ENCODE results near the gene C6orf136.

C6orf136 gene

DNA sequence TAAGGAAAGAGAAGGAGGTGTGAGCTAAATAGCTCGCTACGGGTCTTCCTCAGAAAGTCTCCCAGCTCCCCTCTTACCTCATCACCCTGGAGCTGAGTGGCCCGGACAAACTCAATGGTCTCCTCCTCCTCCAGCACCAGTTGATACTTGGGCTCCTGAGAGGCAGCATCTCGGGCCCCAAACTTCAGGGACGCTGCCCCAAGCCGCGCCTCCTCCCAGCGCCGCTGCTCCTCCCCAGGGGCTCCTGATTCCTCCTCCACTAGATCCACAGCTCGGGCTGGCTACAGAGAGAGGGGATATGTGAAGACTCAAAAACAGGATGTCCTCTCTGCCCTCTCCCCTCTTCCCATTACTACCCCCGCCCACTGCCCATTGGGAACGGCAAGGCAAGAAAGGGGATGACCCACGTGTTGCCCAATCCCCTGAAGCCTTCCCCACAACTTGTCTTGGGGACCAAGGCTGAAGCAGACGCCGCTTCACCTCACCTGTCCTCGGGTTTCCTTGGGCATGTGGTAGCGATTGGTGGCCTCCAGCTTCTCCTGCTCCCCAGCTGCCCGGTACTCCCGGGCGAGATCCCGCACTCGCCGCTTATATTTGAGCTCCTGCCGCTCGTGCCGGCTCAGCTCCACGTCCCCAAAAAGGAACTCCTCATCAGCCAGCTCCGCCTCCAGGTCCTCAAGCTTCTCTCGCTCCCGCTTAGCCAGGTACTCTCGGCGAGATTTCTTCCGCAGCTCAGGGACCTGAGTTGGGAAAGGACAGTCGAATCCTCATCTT lies 18.2 kb downstream of the C6orf136 start:
- no peak for DNase-seq

DNA sequence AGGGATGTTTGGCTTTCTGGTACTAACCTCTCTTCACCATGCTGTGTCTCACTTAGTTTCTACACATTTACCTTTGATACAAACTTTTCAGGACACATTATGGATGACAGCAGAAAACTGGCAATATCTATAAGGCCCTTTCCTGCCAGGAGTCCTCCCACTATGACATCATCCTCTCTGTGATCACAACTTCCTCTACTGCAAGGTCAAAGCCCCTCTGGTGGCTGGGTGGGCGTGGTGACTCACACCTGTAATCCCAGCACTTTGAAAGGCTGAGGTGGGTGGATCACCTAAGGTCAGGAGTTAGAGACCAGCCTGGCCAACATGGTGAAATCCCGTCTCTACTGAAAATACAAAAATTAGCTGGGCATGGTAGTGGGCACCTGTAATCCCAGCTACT lies 19.4 kb downstream of the C6orf136 start:
- DNase-seq: peak; percentile 70

DNA sequence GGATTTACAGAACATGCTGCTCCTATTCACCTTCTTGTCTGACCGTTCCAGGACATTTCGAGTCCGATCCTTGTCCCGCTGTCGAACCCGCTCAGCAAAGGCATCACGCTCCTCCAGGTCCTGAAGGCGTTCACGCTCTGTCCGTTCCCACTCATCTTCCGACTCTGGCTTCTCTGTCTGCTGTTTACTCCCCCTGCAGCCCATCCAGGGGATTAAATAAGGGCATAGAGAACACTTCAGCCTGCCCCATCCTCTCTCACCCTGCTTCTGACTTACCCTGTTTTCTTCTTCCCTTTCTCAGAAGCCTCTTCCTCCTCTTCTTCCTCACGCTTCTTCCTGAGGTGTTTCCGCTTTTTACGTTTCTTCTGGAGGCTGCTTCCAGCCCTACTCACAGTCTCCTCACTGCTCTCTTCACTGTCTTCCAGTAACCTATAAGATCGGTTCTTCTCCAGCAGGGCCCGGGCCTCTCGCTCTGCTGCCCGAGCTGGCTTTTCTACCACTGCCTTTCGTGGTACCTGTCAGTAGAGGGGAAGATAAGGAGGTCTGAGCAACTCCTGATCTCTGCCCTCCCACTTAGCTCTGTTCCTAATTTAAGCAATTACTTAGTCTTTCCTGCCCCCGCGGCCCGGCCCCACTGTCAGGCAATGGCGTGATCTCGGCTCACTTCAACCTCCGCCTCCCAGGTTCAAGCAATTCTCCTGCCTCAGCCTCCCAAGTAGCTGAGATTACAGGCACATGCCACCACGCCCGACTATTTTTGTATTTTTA lies 24.0 kb downstream of the C6orf136 start:
- no peak for DNase-seq

DNA sequence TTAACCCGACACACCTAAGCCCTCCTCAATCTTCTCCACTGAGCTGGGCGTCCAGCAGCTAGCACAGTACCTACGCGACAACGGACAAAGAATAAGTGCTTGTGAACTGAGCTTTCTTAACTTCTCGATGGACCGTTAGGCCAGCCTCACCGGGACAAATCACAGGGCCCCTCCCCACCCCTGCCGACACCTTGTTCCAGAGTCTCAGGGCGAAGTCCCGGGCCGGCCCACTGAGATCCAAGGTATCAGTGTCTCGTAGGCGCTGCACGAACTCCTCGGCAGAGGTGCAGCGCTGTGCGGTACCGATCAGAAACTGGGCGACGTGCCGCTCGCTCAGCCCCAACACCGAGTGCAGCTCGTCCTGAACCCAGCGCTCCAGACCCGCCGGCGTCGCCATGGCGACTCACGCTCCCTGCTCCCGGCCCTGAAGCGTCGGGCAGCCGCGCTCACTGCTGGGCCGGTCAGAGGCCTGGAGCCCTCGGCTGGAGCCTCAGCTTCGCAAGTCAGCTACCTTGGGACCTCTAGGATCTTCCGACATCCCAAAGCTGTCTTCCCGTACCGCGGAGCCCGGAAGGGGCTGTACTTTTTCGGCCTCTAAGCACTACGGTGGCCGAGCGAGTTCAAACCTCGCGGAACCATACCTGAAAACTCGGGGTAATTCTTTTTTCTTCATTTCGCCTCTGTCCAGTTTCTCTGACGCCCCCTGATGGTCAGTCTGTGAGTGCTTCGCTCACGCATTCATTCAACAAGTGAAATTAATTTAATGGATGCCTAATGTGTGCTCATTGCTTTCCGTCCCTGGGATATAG lies 25.7 kb downstream of the C6orf136 start, which contains the start of gene DHX16:
Gene DHX16 (minus strand): TSS at position 562 of the 809 bp plus-strand sequence. CDS start 165 bp downstream, at position 397.
- DNase-seq: peak; percentile 91

DNA sequence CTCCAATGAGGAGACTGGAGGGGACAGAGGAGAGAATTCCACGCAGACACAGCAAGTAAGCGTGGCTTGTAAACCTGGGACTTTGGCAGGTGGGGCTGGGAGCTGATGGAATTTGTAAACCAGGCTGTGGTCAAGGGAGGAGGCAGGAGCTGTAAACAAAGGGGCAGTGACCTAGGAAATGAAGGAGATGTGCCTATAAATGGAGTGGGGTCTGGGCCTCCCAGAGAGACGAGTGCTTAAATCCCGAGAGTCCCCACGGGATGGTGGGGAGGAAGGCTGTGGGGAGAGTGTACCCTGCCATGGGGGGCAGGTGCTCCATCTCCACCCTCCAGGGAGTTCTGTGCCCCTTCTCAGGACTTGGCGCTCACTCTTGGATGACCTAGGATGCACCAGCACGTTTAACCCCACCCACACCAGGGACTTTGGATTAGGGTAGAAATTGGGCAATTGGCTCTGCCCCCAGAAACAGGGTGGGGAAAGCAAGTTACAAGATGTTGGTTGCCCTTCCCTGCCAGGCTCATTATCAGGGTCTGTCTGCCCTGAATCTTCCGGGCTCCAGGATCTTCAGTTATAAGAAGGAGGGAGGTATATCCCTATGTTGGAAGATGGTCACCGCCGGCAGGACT lies 29.8 kb downstream of the C6orf136 start:
- DNase-seq: no peak

DNA sequence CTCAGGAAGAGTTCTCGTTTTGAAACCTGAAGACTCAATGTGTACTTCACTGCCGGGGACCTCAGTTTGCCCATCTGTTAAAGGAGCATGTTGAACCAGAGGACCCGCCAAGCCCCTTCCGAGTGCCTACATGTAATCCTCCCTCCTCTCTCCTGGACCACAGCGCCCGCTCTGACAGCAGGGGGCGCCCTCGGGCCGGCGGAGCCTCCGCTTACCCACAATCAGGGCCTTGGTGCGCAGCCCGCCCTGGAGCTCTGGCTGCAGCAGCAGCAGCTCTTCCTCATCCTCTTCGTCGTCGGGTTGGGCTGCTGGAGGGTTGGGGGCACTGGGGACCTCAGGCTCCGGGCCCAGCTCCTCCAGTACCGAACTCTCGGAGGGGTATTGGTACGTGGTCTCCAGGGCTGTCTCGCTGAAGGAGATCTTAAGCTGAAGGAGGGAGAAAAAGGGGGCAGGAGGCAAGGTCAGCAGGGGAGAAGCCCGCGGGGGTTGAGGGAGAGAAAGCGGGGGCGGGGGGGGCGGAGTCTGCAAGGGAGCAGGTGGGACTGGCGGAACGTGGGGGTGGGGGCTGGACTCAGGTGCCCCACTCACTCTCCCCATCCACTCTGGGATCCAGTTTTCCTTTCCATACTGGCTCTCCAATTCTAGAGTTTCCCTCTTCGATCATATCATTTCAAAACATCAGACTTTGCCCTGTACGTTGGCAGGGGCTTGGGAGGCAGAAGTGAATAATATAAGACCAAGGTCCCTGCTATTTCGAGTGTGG lies 32.2 kb downstream of the C6orf136 start:
- peak; percentile 95 for DNase-seq

DNA sequence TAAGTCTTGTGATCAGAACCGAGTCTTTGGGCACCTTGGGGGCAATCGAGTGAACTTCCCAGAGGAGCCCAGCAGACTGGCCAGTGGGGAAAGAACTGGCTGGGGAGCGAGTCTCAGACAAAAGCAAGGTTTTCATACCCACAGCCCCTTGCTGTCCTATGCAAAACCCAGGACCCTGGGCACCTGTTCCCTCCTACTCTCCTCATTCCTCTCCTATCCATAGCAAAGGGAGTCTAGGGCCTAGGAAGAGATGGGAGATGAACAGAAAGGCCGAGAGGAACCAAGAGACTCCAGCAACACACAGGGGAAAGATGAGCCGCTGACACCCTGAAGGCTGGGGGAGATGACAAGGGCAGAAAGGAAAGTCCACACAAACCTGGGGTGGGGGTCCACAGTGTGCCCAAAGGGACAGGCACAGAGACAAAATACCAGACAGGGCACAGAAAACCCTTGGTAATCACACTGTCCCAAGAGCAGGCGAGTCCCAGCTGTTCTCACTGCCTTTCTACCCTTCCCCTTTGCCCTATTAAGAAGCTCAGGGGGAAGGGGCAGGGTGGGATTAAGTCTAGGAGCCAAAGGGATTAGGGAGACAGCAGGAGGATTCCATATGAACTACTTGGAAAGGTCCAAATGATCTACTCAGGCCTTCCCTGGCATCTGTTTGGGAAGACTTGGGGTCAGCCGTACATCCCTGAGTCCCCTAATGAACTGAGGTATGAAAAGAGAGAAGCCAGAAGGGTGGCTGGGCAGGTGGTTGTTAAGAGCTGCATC lies 33.0 kb downstream of the C6orf136 start:
- DNase-seq: no peak

DNA sequence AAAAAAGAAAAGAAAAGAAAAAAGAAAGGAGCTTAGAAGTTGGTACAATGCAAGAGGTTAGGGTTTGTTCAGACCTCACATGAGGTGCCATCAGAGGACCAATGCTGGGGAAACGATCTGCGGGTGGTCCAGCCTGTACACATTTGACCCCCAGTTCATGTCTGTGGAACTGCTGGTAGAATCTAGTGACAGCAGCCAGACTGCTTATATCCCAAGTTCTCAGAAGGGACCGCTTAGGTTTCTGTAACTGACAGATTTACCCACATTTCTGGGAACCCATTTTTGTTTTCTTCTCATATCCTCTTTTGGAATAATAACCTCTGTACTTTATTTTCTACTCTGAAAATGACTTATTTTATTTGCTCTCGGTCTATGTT lies 34.8 kb downstream of the C6orf136 start:
- DNase-seq: no peak

DNA sequence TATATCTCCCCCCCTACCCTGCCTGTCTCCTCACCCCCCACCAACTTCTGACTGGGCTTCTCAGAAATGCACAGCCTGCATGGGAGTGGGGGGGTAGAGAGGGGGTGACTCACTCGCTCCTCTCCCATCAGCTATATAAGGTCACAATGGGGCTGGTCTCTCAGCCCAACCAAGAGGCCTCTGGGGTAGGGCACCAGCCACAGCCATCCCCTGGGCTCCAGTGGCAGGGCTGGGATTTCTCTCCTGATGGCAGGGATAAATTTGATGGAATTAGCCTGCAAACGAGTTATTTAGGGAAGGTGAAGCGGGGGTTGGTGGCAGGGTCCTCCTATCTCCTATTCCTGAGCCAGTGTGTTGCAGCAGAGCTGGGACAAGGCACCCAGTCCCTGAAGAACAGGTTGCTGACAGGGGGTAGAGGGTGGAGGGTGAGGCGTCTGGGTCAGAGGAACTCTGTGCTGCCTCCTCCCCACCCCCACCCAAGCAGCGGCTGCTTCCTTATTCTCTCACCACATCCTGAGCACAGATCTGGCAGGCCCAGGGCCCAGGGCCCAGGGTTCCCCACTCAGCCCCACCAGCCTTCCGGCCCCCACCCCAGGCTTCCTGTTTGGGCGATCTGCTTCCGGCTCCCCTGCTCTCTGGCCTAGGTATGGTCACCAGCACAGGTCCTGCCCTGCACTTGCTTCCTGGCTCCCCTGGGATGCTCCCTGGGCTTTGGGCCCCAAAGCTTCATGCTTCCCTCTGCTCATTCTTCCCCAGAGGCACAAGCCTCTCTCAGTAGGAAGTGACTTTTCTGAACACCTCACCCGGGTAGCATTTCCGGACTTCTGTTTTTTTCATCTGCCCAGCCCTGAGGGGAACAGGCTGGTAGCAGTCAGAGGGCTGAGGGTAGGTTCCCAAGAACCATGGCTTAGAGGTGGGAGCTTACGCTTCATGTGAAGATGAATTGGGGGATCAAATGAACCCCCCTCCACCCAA lies 35.5 kb downstream of the C6orf136 start:
- peak; percentile 86 for DNase-seq

DNA sequence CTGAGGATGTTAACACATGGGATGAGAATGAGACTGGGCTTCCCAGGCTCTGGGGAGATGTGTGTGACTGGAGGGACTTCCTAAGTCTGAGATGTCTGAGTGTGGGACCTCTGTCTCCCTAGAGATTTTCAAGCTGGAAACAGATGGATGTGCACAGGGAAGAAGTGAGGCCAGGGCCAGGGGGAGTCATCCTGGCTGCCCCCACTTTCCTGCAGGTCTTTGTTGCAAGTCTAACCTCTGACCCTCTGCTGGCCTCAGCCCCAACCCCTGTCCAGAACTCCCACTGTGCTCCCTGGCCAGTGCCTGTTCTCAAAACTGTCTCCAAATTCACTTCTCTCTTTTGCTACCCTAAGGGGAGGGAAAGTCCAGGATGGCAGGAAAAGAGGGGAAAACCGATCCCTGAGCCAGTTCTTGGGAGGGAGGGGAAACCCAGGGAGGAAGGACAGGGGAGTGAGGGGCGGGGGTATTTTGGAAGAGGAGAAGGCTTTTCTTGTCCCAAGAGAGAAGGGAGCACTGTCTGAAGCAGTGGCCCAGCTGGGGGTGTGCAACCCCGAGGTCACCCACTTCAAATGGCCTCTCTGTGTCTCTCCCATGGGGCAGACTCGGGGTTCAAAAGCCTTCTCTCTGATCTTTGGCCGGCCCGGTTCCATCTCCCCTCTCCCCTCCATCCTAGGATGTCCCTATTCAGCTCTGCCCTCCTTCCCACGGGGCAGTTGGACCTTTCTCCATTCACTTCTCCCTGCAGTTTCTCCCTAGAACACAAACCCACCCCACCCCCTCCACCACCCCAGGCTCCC lies 36.4 kb downstream of the C6orf136 start:
- no peak for DNase-seq

DNA sequence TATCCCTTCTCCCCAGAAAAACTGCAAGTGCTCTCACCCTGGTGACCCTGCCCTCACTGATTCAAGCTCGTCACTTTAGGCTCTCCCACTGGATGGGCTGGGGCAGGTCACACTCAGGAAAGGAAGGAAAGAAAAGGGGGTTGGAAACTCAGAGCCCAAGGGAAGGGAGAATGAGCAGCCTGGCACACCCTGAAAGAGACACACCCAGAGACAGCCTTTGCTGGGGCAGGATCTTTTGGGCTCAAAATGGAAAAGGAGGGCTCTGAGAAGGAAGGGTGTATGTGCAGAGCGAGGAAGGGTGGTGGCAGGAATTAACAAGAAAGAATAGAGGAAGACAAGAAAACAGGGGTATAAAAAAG lies 37.0 kb downstream of the C6orf136 start:
- no peak for DNase-seq

DNA sequence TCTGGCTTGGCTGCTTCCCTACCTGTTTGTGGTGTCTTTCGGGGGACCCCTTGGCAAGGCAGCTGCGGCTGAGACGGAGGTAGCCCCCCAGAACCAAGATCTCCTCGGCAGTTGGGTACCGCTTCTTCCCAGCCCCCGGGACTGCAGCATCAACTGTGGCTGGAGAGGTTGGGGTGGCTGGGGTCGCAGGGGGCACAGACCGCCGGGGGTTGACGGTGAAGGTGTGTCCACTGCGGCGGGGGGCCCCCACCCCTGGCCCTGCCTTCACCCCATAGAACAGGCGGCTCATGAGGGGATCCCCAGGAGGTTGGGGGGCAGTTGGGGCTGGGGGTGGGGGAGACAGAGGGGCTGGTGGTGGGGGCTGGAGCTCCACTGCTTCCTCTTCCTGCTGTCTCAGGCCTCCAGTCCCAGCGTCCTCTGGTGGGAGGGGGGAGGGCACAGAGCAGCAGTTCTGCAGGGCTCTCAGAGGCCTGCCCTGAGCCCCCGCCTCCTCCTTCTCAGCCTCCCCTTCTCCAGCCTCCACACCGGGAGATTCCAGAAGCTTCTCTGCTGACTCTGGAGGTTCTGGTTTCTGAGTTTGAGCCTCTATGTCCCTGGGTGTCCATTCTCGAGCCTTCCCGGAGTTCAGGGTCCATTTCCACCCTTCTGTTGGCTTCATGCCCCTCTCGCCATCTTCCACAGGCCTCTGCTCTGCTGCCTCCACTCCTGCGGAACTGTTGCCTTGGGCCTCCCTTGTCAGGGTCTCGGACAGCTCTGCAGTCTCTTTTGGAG lies 37.6 kb downstream of the C6orf136 start:
- DNase-seq: peak; percentile 51

DNA sequence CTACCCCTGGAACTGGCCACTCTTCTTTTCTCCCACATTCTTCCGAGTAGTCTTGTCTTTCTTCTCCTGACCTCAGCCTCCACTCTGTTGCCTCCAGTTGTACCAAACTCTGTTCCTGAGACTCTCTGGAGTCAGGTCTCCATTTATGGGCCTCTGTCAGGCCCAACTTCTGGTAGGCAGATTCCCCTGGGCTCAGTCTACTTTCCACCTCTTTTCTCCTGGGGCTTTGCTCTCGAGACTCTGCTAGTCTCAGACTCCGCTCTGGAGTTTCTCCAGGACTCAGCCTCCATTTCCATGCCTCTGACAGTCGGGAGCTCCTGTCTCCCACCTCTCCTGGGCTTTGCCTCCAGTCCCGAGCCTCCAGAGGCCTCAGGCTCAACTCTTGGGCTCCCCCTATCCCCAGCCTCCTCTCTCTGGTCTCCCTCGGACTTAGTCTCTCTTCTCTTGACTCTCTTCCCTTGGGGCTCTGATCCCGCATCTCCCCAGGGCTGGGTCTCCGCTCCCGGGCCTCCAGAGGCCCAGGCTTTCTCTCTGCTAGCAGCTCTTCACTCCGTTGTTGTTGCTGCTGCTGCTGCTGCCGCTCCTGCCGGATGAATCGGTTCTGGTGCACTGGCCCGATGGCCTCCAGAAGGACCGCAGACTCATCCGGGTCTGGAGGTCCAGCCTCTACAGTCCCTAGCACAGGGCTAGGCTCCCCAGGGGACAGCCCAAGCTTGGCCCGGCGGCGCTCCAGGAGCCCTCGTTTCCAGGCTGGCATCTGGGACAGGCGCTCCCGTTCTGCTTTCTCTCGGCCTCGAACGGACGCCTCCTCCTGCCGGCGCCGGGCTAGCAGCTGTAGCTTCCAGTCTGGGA lies 38.5 kb downstream of the C6orf136 start:
- no peak for DNase-seq

DNA sequence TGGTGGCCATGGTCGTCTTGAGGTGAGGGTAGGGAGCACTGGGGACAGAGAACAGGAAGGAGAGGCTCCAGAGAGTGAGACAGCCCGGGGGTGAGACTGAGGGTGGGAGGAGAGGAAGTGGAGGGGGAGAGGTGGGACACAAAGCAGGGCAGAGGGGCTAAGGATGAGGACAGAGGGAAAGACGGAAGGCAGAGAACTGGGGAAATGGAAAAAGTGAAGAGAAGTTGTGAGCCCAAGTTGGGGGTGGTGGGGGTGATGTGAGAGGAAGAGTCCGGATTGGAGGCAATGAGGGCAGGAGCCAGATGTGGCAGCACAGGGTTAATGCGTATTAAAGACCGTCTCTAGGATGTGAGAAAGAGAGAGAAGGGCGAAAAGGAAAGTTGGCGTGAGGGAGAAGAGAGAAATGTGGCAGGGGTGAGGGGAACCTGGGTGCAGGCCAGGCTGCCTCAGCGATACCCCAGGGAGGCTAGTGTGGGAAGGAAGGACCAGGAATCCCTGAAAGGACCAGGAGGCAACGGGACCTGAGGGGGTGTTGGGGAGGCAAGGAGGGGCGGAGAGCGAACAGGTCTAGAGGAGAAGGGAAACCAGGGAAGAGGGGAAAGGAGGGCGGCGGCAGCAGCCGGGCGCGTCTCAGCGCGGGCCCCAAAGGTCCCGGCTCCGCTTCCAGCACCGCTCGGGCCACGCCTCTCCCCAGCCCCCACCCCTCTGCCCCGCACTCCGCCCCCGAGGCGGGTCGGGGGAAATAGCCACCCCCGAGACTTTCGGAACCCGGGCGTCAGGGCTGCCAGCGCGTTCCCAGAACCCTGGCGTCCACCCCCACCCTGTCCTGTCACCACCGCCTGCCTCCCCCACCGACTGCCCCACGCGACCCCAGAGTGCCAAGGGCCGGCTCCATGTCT lies 39.3 kb downstream of the C6orf136 start, which contains the start of gene PPP1R18:
Gene PPP1R18 (minus strand): TSS at position 637 of the 899 bp plus-strand sequence. CDS start 627 bp downstream, at position 10.
- DNase-seq: peak; percentile 82

DNA sequence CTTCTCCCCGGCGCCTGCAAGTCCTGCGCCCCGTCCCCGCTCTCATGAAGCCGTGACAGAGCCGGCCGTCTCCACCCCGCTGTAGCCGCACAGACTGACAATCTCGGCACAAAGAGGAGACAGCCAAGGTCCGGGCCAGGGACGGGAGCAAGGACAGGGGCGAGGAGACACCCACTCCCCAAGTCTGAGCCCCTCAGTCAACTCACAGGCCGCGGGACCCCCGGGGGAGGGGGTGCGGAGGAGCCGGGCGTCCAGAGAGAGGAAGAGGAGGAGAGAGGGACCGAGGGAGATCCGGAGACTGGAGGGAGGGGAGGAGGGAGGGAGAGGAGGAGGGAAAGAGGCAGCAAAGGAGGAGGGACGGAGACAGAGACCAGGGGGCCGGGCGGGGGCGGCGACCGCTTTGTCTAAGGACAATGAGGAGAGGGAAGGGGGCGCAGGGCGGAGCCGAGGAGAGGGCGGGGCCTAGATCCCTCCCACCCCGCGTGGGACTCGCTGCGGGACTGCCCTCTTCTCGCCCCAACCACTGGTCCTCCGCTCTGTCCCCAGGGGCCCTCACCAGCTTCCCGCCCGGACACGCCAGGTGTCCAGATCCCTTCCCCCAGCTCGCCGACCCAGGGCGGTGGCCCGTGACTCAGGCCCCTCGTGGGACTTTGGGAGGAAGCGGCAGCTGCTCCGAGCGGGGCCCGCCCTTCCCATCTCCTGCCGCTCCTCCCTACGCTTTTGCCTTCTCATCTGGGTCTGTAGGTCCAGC lies 40.1 kb downstream of the C6orf136 start:
- peak; percentile 74 for DNase-seq

Measured in activated CD8-positive, alpha-beta memory T cell treated with anti-CD3 and anti-CD28 coated beads, Interleukin-2, amount 50 U/mL, for 4 hours (primary cell).